ENCODE data around the gene MAP3K14.
A peak's percentile ranks its signal among the peaks of the same experiment; 100 is the strongest.

Gene MAP3K14

GRCh38 chr17:45218895-45219661 is 97.7 kb downstream of the MAP3K14 start:
- DNase-seq, result peak; percentile 46

Measured in SHP77 treated with DMSO at 0.1 percent for 48 hours (cell line).